Lower lobe of right lung (tissue), 2 donors: ENCODE measurements around the gene BOK. TPM values are rescaled to one million over a fixed set of nuclear protein-coding genes. Genes with fewer than 3 reads are reported as not detected.
A peak's percentile ranks its signal among the peaks of the same experiment; 100 is the strongest.

Source experiments
- ATAC-seq, 2 donors: fragments of 200-7000 bp; cut with Tn5 transposase; one replicate each; pipeline ENCODE4 v1.9.1; 2020 to 2022; ENCODE audit warnings: mild to moderate bottlenecking in 2 of 2, moderate library complexity in 2 of 2
- DNase-seq: peaks from one replicate; pipeline ENCODE4 v3.0.0-alpha.2; 2020
- H3K27ac ChIP-seq: fragments of 200-600 bp; one replicate; pipeline ENCODE4 v1.8.0; 2022
- H3K27me3 ChIP-seq: fragments of 200-600 bp; one replicate; pipeline ENCODE4 v1.8.0; 2022; ENCODE audit warnings: low read depth
- H3K36me3 ChIP-seq: fragments of 200-600 bp; one replicate; pipeline ENCODE4 v1.8.0; 2022; ENCODE audit warnings: mild to moderate bottlenecking
- H3K4me1 ChIP-seq: fragments of 200-600 bp; one replicate; pipeline ENCODE4 v1.8.0; 2022
- H3K4me3 ChIP-seq: fragments of 200-600 bp; one replicate; pipeline ENCODE4 v1.8.0; 2022; ENCODE audit warnings: mild to moderate bottlenecking
- H3K9me3 ChIP-seq: fragments of 200-600 bp; one replicate; pipeline ENCODE4 v1.8.0; 2022
- CTCF ChIP-seq: fragments of 200-600 bp; IDR thresholded peaks from one replicate; pipeline ENCODE4 v1.8.0; 2022; ENCODE audit warnings: antibody characterized with exemption, mild to moderate bottlenecking
- intact Hi-C: fragments of 100-400 bp; cut with DNase I; formaldehyde crosslinking; loops from one replicate; pipeline ENCODE4 v1.11.0; 2022
- total RNA-seq: library from RNA; stranded (reverse); fragmentation: NEBNext Ultra II Directional; extraction: Animal tissue kit (Norgen Biotek cat#: 25700); gene quantifications from one replicate; pipeline ENCODE4 v1.2.1, GENCODE V29; 2021
- donor health status: DM: no; HTN: yes; CAD: no; lungs with severe emphysema.

The BOK gene
- total RNA-seq, 1 donor from 2014 or later = 44.2 TPM

GRCh38 chr2:241547781-241548450 lies 10.6 kb upstream of the BOK start:
- Histone ChIP-seq H3K27ac (no peak overlapping the region), H3K36me3 (no peaks in the 10 kb centered on the region), H3K27me3 (peaks cover 3% of the 10 kb centered on the region), H3K9me3 (no peaks in the 10 kb centered on the region), H3K4me1 (peaks cover 31% of the 10 kb centered on the region), H3K4me3 (no peak overlapping the region)
- ATAC-seq = no peak
- TF ChIP-seq CTCF = no peak
- no peak for DNase-seq
- intact Hi-C loops = no loop called here

- Histone ChIP-seq H3K4me3 (no peak overlapping the region), H3K9me3 (no peaks in the 10 kb centered on the region), H3K27ac (no peak overlapping the region), H3K4me1 (peaks cover 31% of the 10 kb centered on the region), H3K27me3 (peaks cover 3% of the 10 kb centered on the region), H3K36me3 (no peaks in the 10 kb centered on the region)
- TF ChIP-seq CTCF = no peak
- intact Hi-C loops = no loop called here
- ATAC-seq (no peak), DNase-seq (no peak)
Observed at GRCh38 chr2:241548451-241548835, 10.1 kb upstream of the BOK start.

- TF ChIP-seq CTCF = no peak
- Histone ChIP-seq H3K27me3 (peaks cover 3% of the 10 kb centered on the region), H3K27ac (peak overlapping the region; percentile 53), H3K4me1 (peaks cover 31% of the 10 kb centered on the region), H3K36me3 (no peaks in the 10 kb centered on the region), H3K4me3 (peak overlapping the region; percentile 39), H3K9me3 (no peaks in the 10 kb centered on the region)
- intact Hi-C loops = no loop called here
- ATAC-seq (peak; percentile 1 to 3), DNase-seq (no peak)
Observed at GRCh38 chr2:241550616-241551580, 7.6 kb upstream of the BOK start.

- intact Hi-C loops = no loop called here
- Histone ChIP-seq H3K27me3 (peaks cover 3% of the 10 kb centered on the region), H3K27ac (peak overlapping the region; percentile 53), H3K4me3 (peak overlapping the region; percentile 39), H3K4me1 (peaks cover 29% of the 10 kb centered on the region), H3K9me3 (peaks cover 1% of the 10 kb centered on the region), H3K36me3 (no peaks in the 10 kb centered on the region)
- DNase-seq = no peak
- TF ChIP-seq CTCF = no peak
- ATAC-seq = no peak
Observed at GRCh38 chr2:241551599-241551997, 6.9 kb upstream of the BOK start.

GRCh38 chr2:241551998-241552737 lies 6.4 kb upstream of the BOK start:
- peaks cover 24% of the 10 kb centered on the region for H3K4me1 ChIP-seq
- no peak for TF ChIP-seq CTCF
- no peaks in the 10 kb centered on the region for H3K36me3 ChIP-seq
- ATAC-seq (peak; percentile 17 to 33), DNase-seq (no peak)
- intact Hi-C loops = no loop called here
- peak overlapping the region; percentile 53 for H3K27ac ChIP-seq
- H3K27me3 ChIP-seq = peaks cover 3% of the 10 kb centered on the region
- H3K9me3 ChIP-seq = peaks cover 5% of the 10 kb centered on the region
- H3K4me3 ChIP-seq = peak overlapping the region; percentile 39
